Activated B cell treated with CpG ODN at 0.5 μM for 24 hours (primary cell): Measurements from ENCODE around the gene ITGA2B. TPM values are rescaled to one million over a fixed set of nuclear protein-coding genes. Genes with fewer than 3 reads are reported as not detected.
A peak's percentile ranks its signal among the peaks of the same experiment; 100 is the strongest.

Source experiments
- ATAC-seq: fragments of 200-7000 bp; cut with Tn5 transposase; one replicate; pipeline ENCODE4 v1.10.0; 2021; ENCODE audit warnings: low read depth, mild to moderate bottlenecking, moderate library complexity
- CTCF ChIA-PET: fragments of 350-600 bp; sonication (Branson Sonifier 250); formaldehyde crosslinking; loops from one replicate; lab custom pipeline; 2021; ENCODE audit warnings: antibody characterized with exemption; lab: Charles Lee
- POLR2A ChIA-PET: fragments of 350-600 bp; sonication (Branson Sonifier 250); formaldehyde crosslinking; loops from one replicate; lab custom pipeline; 2021; ENCODE audit warnings: antibody characterized with exemption; lab: Charles Lee
- DNase-seq: peaks from one replicate; pipeline ENCODE4 v3.0.0; 2022
- H3K27ac Mint-ChIP-seq: one replicate; pipeline ENCODE4 v1.8.0; 2020; ENCODE audit warnings: mixed read lengths
- H3K27me3 Mint-ChIP-seq: one replicate; pipeline ENCODE4 v1.8.0; 2021; ENCODE audit warnings: mixed read lengths
- H3K36me3 Mint-ChIP-seq: one replicate; pipeline ENCODE4 v1.8.0; 2021; ENCODE audit warnings: low read depth, mixed read lengths
- H3K4me1 Mint-ChIP-seq: one replicate; pipeline ENCODE4 v1.8.0; 2021; ENCODE audit warnings: mixed read lengths
- H3K4me3 Mint-ChIP-seq: one replicate; pipeline ENCODE4 v1.8.0; 2020; ENCODE audit warnings: mild to moderate bottlenecking, mixed read lengths
- H3K9me3 Mint-ChIP-seq: one replicate; pipeline ENCODE4 v1.8.0; 2020; ENCODE audit warnings: mixed read lengths
- CTCF ChIP-seq: fragments of 200-600 bp; IDR thresholded peaks from one replicate; pipeline ENCODE4 v1.8.0; 2022; ENCODE audit warnings: antibody characterized with exemption, mild to moderate bottlenecking
- intact Hi-C: fragments of 100-400 bp; cut with micrococcal nuclease; formaldehyde crosslinking; loops from one replicate; pipeline ENCODE4 v1.15.1; 2024
- total RNA-seq: library from RNA; stranded (reverse); gene quantifications from 2 replicates; pipeline ENCODE4 v1.2.3, GENCODE V29; 2022

Gene ITGA2B
- total RNA-seq, 1 donor from 2014 or later: not detected

- TF ChIP-seq CTCF: no peak
- intact Hi-C loops: no loop called here
- ChIA-PET CTCF (interaction anchor here (1.4 kb wide), 1 partner anchor 14 kb away, joined by 3 read pairs; no protein-coding TSS in a partner anchor), POLR2A (no interaction called here)
- no peak overlapping the region for H3K4me3 Mint-ChIP-seq
- ATAC-seq: no peak
- no peaks in the 10 kb centered on the region for H3K36me3 Mint-ChIP-seq
- H3K9me3 Mint-ChIP-seq: no peaks in the 10 kb centered on the region
- peaks cover 17% of the 10 kb centered on the region for H3K4me1 Mint-ChIP-seq
- H3K27ac Mint-ChIP-seq: no peak overlapping the region
- no peak for DNase-seq
- peaks cover 15% of the 10 kb centered on the region for H3K27me3 Mint-ChIP-seq
Observed at GRCh38 chr17:44390250-44390870, 911 bp upstream of the ITGA2B start.

GRCh38 chr17:44389723-44390202, 314 bp upstream of the ITGA2B start:
- intact Hi-C loops: no loop called here
- no peaks in the 10 kb centered on the region for H3K9me3 Mint-ChIP-seq
- ChIA-PET CTCF (interaction anchor here (1.2 kb wide), 1 partner anchor 26 kb away, joined by 3 read pairs; the partner anchor contains the start of gene FAM171A2), POLR2A (no interaction called here)
- H3K27ac Mint-ChIP-seq: no peak overlapping the region
- H3K4me3 Mint-ChIP-seq: no peak overlapping the region
- no peak for TF ChIP-seq CTCF
- no peaks in the 10 kb centered on the region for H3K36me3 Mint-ChIP-seq
- peaks cover 21% of the 10 kb centered on the region for H3K4me1 Mint-ChIP-seq
- ATAC-seq: no peak
- H3K27me3 Mint-ChIP-seq: peaks cover 17% of the 10 kb centered on the region
- DNase-seq: no peak

GRCh38 chr17:44387804-44388203, 1.6 kb downstream of the ITGA2B start:
- Mint-ChIP-seq H3K4me1 (peaks cover 23% of the 10 kb centered on the region), H3K27me3 (peaks cover 26% of the 10 kb centered on the region), H3K4me3 (no peak overlapping the region), H3K9me3 (no peaks in the 10 kb centered on the region), H3K27ac (no peak overlapping the region), H3K36me3 (no peaks in the 10 kb centered on the region)
- ChIA-PET POLR2A (no interaction called here), CTCF (no interaction called here)
- DNase-seq (no peak), ATAC-seq (no peak)
- no peak for TF ChIP-seq CTCF
- intact Hi-C loops: no loop called here

- Mint-ChIP-seq H3K4me3 (peak overlapping the region; percentile 77), H3K36me3 (no peaks in the 10 kb centered on the region), H3K27ac (no peak overlapping the region), H3K27me3 (peaks cover 29% of the 10 kb centered on the region), H3K4me1 (peaks cover 23% of the 10 kb centered on the region), H3K9me3 (no peaks in the 10 kb centered on the region)
- ATAC-seq (no peak), DNase-seq (no peak)
- ChIA-PET POLR2A (no interaction called here), CTCF (no interaction called here)
- TF ChIP-seq CTCF: no peak
- intact Hi-C loops: no loop called here
Observed at GRCh38 chr17:44386182-44386525, 3.3 kb downstream of the ITGA2B start.

- Mint-ChIP-seq H3K27ac (no peak overlapping the region), H3K36me3 (no peaks in the 10 kb centered on the region)
Observed at GRCh38 chr17:44385287-44386181, 3.9 kb downstream of the ITGA2B start.

More at GRCh38 chr17:44385287-44386181, 3.9 kb downstream of the ITGA2B start:
- Mint-ChIP-seq H3K4me1 (peaks cover 23% of the 10 kb centered on the region), H3K4me3 (peak overlapping the region; percentile 77), H3K27me3 (peaks cover 31% of the 10 kb centered on the region), H3K9me3 (no peaks in the 10 kb centered on the region)
- DNase-seq (peak; percentile 67), ATAC-seq (peak; percentile 97)
- CTCF ChIA-PET: interaction anchor here (1.2 kb wide), 1 partner anchor 10 kb away, joined by 3 read pairs; no protein-coding TSS in a partner anchor
- no peak for TF ChIP-seq CTCF
- POLR2A ChIA-PET: interaction anchor here (0.6 kb wide), 1 partner anchor 306 kb away, joined by 7 read pairs; no protein-coding TSS in a partner anchor
- intact Hi-C loops: no loop called here
